Peyer's patch (tissue), 4 donors: ENCODE data around the gene ATXN7L3B. TPM values are rescaled to one million over a fixed set of nuclear protein-coding genes. Genes with fewer than 3 reads are reported as not detected.

ENCODE experiments used
- DNase-seq, 3 donors: peaks; one replicate each; pipeline ENCODE4 v3.0.0-alpha.2; 2017 to 2019
- H3K27ac ChIP-seq, 4 donors: fragments of 200-600 bp; sonication (generic); one replicate each; pipeline ENCODE4 v1.5.1; 2016 to 2019
- H3K27me3 ChIP-seq, 2 donors: fragments of 200-600 bp; sonication (generic); one replicate each; pipeline ENCODE4 v1.5.1; 2019
- H3K36me3 ChIP-seq, 3 donors: fragments of 200-600 bp; sonication (generic); one replicate each; pipeline ENCODE4 v1.5.1; 2016 to 2019
- H3K4me1 ChIP-seq, 4 donors: fragments of 200-600 bp; sonication (generic); one replicate each; pipeline ENCODE4 v1.5.1; 2016 to 2019
- H3K4me3 ChIP-seq, 4 donors: fragments of 200-600 bp; sonication (generic); 1 replicate in 3 of 4; 2 replicates in 1 of 4; pipeline ENCODE4 v1.5.1; 2016 to 2019; ENCODE audit warnings: mild to moderate bottlenecking in 1 of 4
- H3K9me3 ChIP-seq, 4 donors: fragments of 200-600 bp; sonication (generic); one replicate each; pipeline ENCODE4 v1.5.1; 2016 to 2019; ENCODE audit warnings: mild to moderate bottlenecking in 1 of 4
- CTCF ChIP-seq, 6 experiments: fragments of 450-650 bp in 4 of 6; fragments of 200-600 bp in 2 of 6; sonication (generic) in 1 of 6; IDR thresholded peaks; one replicate each; pipeline ENCODE4 v1.5.1; 2017 to 2019; ENCODE audit warnings: antibody characterized with exemption in 6 of 6, mild to moderate bottlenecking in 3 of 6, moderate library complexity in 1 of 6
- POLR2A ChIP-seq, 2 donors: fragments of 450-650 bp; IDR thresholded peaks; one replicate each; pipeline ENCODE4 v1.5.1; 2017; ENCODE audit warnings: antibody characterized with exemption in 2 of 2, mild to moderate bottlenecking in 2 of 2, moderate library complexity in 2 of 2
- total RNA-seq, 4 donors: library from RNA; depleted of rRNA; stranded (reverse); fragments of >200 nt; gene quantifications; one replicate each; pipeline ENCODE4 v1.1.0, GENCODE V29; 2016

ATXN7L3B gene
- total RNA-seq, 4 donors from 2014 or later: 16.9 to 19.8 (median 18.5) TPM

DNA sequence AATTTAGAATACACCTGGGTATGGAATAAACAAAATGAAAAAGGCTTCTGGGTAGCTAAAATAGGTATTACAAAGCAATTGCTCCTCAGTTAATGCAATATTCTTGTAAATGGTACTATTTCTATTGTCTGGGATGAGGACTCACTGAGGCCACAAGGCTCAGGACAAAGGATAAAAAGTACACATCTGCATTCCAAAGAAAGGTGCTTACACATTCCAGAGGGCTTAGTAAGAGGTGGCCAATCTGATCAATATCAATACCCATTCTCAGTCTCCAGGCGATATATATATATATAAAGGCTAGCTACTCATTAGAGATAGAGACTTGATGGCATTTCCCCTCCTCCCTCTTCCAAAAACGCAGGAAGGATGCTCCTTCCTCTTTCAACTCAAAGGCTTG lies 43.8 kb downstream of the ATXN7L3B start:
- Histone ChIP-seq H3K27me3 (no peaks in the 10 kb centered on the region), H3K4me1 (no peaks in the 10 kb centered on the region), H3K4me3 (no peak overlapping the region), H3K9me3 (no peaks in the 10 kb centered on the region), H3K36me3 (no peaks in the 10 kb centered on the region), H3K27ac (no peak overlapping the region)
- no peak for DNase-seq
- TF ChIP-seq CTCF (IDR thresholded peaks at IDR 0.05) (no peak), POLR2A (IDR thresholded peaks at IDR 0.05) (no peak)

DNA sequence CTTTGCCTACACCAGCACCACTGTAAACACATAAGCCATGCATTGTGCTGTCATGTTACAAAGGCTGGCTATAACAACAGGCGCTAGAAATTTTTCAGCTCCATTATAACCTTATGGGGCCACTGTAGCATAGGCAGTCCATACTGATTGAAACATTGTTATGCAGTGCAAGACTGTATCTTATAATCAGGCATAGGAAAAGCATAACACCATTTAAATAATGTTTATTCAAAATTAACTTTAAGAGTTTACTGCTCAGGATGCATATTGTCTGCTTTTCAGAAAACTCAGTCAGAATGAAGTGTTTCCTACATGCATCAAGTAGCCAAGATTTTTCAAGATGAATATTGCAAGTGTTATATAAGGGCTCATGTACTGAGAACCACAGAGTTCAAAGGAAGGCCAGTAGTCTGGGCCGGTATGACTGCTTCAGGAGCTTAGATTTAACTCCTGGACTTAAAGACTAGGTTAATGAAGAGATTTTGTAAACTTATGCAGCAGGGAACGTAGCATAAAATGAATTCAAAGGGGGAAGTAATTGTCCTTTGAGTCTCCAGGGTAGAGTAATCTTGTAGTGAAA lies 46.9 kb downstream of the ATXN7L3B start:
- no peaks in the 10 kb centered on the region for H3K9me3 ChIP-seq
- H3K27ac ChIP-seq: no peak overlapping the region
- no peaks in the 10 kb centered on the region for H3K4me1 ChIP-seq
- H3K4me3 ChIP-seq: no peak overlapping the region
- H3K27me3 ChIP-seq: no peaks in the 10 kb centered on the region
- DNase-seq: no peak
- TF ChIP-seq CTCF (IDR thresholded peaks at IDR 0.05) (no peak), POLR2A (IDR thresholded peaks at IDR 0.05) (no peak)
- no peaks in the 10 kb centered on the region for H3K36me3 ChIP-seq

DNA sequence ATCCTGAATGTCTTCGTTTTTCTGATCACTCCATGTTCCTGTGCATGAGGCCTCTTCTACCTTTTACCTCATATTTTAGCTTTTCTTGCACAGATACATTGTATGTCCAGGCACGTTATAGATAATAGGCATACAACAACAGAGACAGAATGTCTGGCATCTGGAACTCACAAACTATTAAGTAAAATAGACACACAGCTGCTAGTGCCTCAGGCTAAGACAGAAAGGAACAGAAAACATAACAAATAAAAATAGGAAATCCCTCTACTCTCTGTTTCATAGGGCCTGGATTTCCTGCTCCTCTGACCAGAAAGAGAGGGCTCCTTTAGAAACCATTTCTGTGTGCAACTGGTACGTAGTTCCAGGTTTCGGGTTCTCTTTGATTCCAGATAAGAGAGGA lies 48.6 kb downstream of the ATXN7L3B start:
- H3K9me3 ChIP-seq: no peaks in the 10 kb centered on the region
- H3K36me3 ChIP-seq: no peaks in the 10 kb centered on the region
- no peak overlapping the region for H3K27ac ChIP-seq
- no peaks in the 10 kb centered on the region for H3K4me1 ChIP-seq
- TF ChIP-seq POLR2A (IDR thresholded peaks at IDR 0.05): no peak
- no peak for TF ChIP-seq CTCF (IDR thresholded peaks at IDR 0.05)
- DNase-seq: no peak
- H3K27me3 ChIP-seq: no peaks in the 10 kb centered on the region
- no peak overlapping the region for H3K4me3 ChIP-seq
